ENCODE results near the gene AGR2. TPM values are rescaled to one million over a fixed set of nuclear protein-coding genes. Genes with fewer than 3 reads are reported as not detected.

AGR2 gene
- polyA plus RNA-seq, 1 of the 3 experiments (the other 2 are of a cell fraction) = not detected

- H3K4me2 ChIP-seq = no peak overlapping the region
Measured at GRCh38 chr7:16787127-16787526, 17.7 kb downstream of the AGR2 start.

GRCh38 chr7:16786257-16786656 lies 18.5 kb downstream of the AGR2 start:
- TF ChIP-seq POLR2AphosphoS5 (IDR thresholded peaks at IDR 0.05; ENCODE audit: low read depth, low read length) (no peak), CTCF (IDR thresholded peaks at IDR 0.05) (no peak), ELF1 (IDR thresholded peaks at IDR 0.05) (no peak), MXI1 (IDR thresholded peaks at IDR 0.05; ENCODE audit: low read depth, low read length) (no peak), FOXJ3 (CRISPR knock-in tag; IDR thresholded peaks at IDR 0.05) (no peak), IRF3 (IDR thresholded peaks at IDR 0.05; ENCODE audit: low read depth, low read length) (no peak), YY1 (IDR thresholded peaks at IDR 0.05; ENCODE audit: low read depth) (no peak), JUND (IDR thresholded peaks at IDR 0.05) (no peak), TCF12 (IDR thresholded peaks at IDR 0.05) (no peak)
- DNase-seq = no peak
- H3K79me2 ChIP-seq (ENCODE audit: insufficient read depth) = no peaks in the 10 kb centered on the region
- H3F3A ChIP-seq (replicated peaks; ENCODE audit: insufficient read depth) = no peaks in the 10 kb centered on the region
- H3K9me2 ChIP-seq = no peaks in the 10 kb centered on the region
- ChIA-PET CTCF (interaction anchor here (0.8 to 1.8 kb wide), 6 partner anchors 9 to 132 kb away, joined by 3 to 6 read pairs (median 4); no protein-coding TSS in a partner anchor), POLR2A (no interaction called here)
- H3K27me3 ChIP-seq (ENCODE audit: insufficient read depth) = no peaks in the 10 kb centered on the region
- no peaks in the 10 kb centered on the region for H3K9me3 ChIP-seq
- no peak overlapping the region for H3K9ac ChIP-seq
- H3K27ac ChIP-seq (ENCODE audit: low read depth in 2 of 2, low read length in 1 of 2) = no peak overlapping the region
- 63% methylated on average over 4 of the region's 4 CpGs for WGBS (ENCODE audit: low lambda C conversion rate)
- H3K4me1 ChIP-seq (ENCODE audit: control insufficient read depth in 1 of 2, insufficient read depth in 2 of 2, low read depth in 1 of 2, low read length in 1 of 2) = peaks cover 0 to 4% of the 10 kb centered on the region in 2 experiments; a peak in 2 of 4 replicates
- H3K4me2 ChIP-seq = no peak overlapping the region
- no peak overlapping the region for H2AFZ ChIP-seq (ENCODE audit: low read depth)
- H3K36me3 ChIP-seq (replicated peaks in 1 of 2; ENCODE audit: control insufficient read depth in 1 of 2, insufficient read depth in 2 of 2, low read length in 1 of 2) = no peaks in the 10 kb centered on the region
- H3K4me3 ChIP-seq (ENCODE audit: low read depth in 2 of 2, low read length in 1 of 2) = no peak overlapping the region
- H4K20me1 ChIP-seq (ENCODE audit: insufficient read depth) = no peaks in the 10 kb centered on the region

More at GRCh38 chr7:16787127-16787526, 17.7 kb downstream of the AGR2 start:
- Histone ChIP-seq H3K9me2 (no peaks in the 10 kb centered on the region), H3K9ac (no peak overlapping the region), H3K4me1 (ENCODE audit: control insufficient read depth in 1 of 2, insufficient read depth in 2 of 2, low read depth in 1 of 2, low read length in 1 of 2) (peaks cover 0 to 4% of the 10 kb centered on the region in 2 experiments; a peak in 2 of 4 replicates), H3K79me2 (ENCODE audit: insufficient read depth) (no peaks in the 10 kb centered on the region), H3K4me3 (ENCODE audit: low read depth in 2 of 2, low read length in 1 of 2) (no peak overlapping the region), H4K20me1 (ENCODE audit: insufficient read depth) (no peaks in the 10 kb centered on the region), H3K36me3 (replicated peaks in 1 of 2; ENCODE audit: control insufficient read depth in 1 of 2, insufficient read depth in 2 of 2, low read length in 1 of 2) (no peaks in the 10 kb centered on the region), H3F3A (replicated peaks; ENCODE audit: insufficient read depth) (no peaks in the 10 kb centered on the region), H3K9me3 (no peaks in the 10 kb centered on the region), H3K27me3 (ENCODE audit: insufficient read depth) (no peaks in the 10 kb centered on the region), H3K27ac (ENCODE audit: low read depth in 2 of 2, low read length in 1 of 2) (no peak overlapping the region), H2AFZ (ENCODE audit: low read depth) (no peak overlapping the region)
- ChIA-PET CTCF (interaction anchor here (0.6 to 1.8 kb wide), 6 partner anchors 10 to 336 kb away, joined by 3 to 6 read pairs (median 4); no protein-coding TSS in a partner anchor), POLR2A (no interaction called here)
- DNase-seq = no peak
- no peak for TF ChIP-seq GABPA (IDR thresholded peaks at IDR 0.05; ENCODE audit: low read depth)
- 56% methylated on average over 1 of the region's 1 CpG for WGBS (ENCODE audit: low lambda C conversion rate)
